Neuronal stem cell (in vitro differentiated cells): ENCODE results near the gene SAPCD1.
A peak's percentile ranks its signal among the peaks of the same experiment; 100 is the strongest.

Source experiments
- DNase-seq: peaks from one replicate; pipeline ENCODE4 v3.0.0-alpha.2; 2013; ENCODE audit warnings: low spot score
- H2AFZ ChIP-seq: one replicate; pipeline ENCODE4 v1.6.1; 2013; ENCODE audit warnings: mild to moderate bottlenecking, low read length, inconsistent platforms
- H2AK5ac ChIP-seq: 2 replicates; pipeline ENCODE4 v1.6.1; 2013; ENCODE audit warnings: low read depth, mild to moderate bottlenecking, inconsistent platforms, low read length, moderate library complexity, mixed read lengths
- H2BK120ac ChIP-seq: 2 replicates; pipeline ENCODE4 v1.6.1; 2013; ENCODE audit warnings: low read depth, mild to moderate bottlenecking, inconsistent platforms, low read length, moderate library complexity, mixed read lengths
- H2BK12ac ChIP-seq: one replicate; pipeline ENCODE4 v1.6.1; 2013; ENCODE audit warnings: low read length, inconsistent platforms
- H2BK15ac ChIP-seq: 2 replicates; pipeline ENCODE4 v1.6.1; 2013; ENCODE audit warnings: mild to moderate bottlenecking, low read length, inconsistent platforms, mixed read lengths
- H2BK5ac ChIP-seq: one replicate; pipeline ENCODE4 v1.6.1; 2013; ENCODE audit warnings: inconsistent platforms, mild to moderate bottlenecking, low read length, moderate library complexity
- H3K14ac ChIP-seq: one replicate; pipeline ENCODE4 v1.6.1; 2013; ENCODE audit warnings: low read length, inconsistent platforms
- H3K18ac ChIP-seq: 2 replicates; pipeline ENCODE4 v1.6.1; 2013; ENCODE audit warnings: low read length, inconsistent platforms
- H3K23ac ChIP-seq: 2 replicates; pipeline ENCODE4 v1.6.1; 2013; ENCODE audit warnings: low read depth, mild to moderate bottlenecking, mixed read lengths, low read length, inconsistent platforms; ENCODE audit not compliant: poor library complexity
- H3K27ac ChIP-seq: replicated peaks from 3 replicates; pipeline ENCODE4 v1.5.1; 2013; ENCODE audit warnings: low read length, inconsistent platforms
- H3K27me3 ChIP-seq, 3 experiments: 2 replicates each; pipeline ENCODE4 v1.6.1; 2013; ENCODE audit warnings: low read length in 3 of 3, mild to moderate bottlenecking in 2 of 3, inconsistent platforms in 1 of 3, low read depth in 1 of 3, mixed read lengths in 1 of 3, moderate library complexity in 1 of 3; ENCODE audit not compliant: control insufficient read depth in 3 of 3, insufficient read depth in 3 of 3
- H3K36me3 ChIP-seq, 2 donors: replicated peaks in 1 of 2; 2 replicates each; pipeline ENCODE4 v1.6.1; 2013; ENCODE audit warnings: low read length in 2 of 2; ENCODE audit not compliant: control insufficient read depth in 2 of 2, insufficient read depth in 2 of 2
- H3K4ac ChIP-seq: 2 replicates; pipeline ENCODE4 v1.6.1; 2013; ENCODE audit warnings: inconsistent platforms, mild to moderate bottlenecking, low read length, moderate library complexity
- H3K4me1 ChIP-seq, 2 donors: 1 replicate in 1 of 2; 2 replicates in 1 of 2; pipeline ENCODE4 v1.6.1; 2013; ENCODE audit warnings: low read length in 2 of 2, low read depth in 1 of 2; ENCODE audit not compliant: control insufficient read depth in 2 of 2, insufficient read depth in 1 of 2
- H3K4me2 ChIP-seq: one replicate; pipeline ENCODE4 v1.6.1; 2013; ENCODE audit warnings: mild to moderate bottlenecking, low read length, inconsistent platforms; ENCODE audit not compliant: insufficient read depth, poor library complexity, severe bottlenecking
- H3K4me3 ChIP-seq, 2 donors: 2 replicates each; pipeline ENCODE4 v1.5.1; 2013; ENCODE audit warnings: low read length in 2 of 2, mild to moderate bottlenecking in 2 of 2, inconsistent platforms in 1 of 2, moderate library complexity in 1 of 2
- H3K79me1 ChIP-seq: one replicate; pipeline ENCODE4 v1.6.1; 2013; ENCODE audit warnings: low read depth, mild to moderate bottlenecking, inconsistent platforms, low read length, moderate library complexity
- H3K9ac ChIP-seq: one replicate; pipeline ENCODE4 v1.6.1; 2013; ENCODE audit warnings: mild to moderate bottlenecking, low read depth, low read length, inconsistent platforms; ENCODE audit not compliant: poor library complexity
- H3K9me3 ChIP-seq, 2 donors: replicated peaks in 1 of 2; 2 replicates each; pipeline versions ENCODE3 to v1.6.1; 2013; ENCODE audit warnings: low read length in 2 of 2, mild to moderate bottlenecking in 2 of 2, inconsistent platforms in 1 of 2, low read depth in 1 of 2, mixed read lengths in 1 of 2, moderate library complexity in 1 of 2; ENCODE audit not compliant: control insufficient read depth in 2 of 2, insufficient read depth in 1 of 2
- H4K8ac ChIP-seq: one replicate; pipeline ENCODE4 v1.6.1; 2013; ENCODE audit warnings: low read depth, mild to moderate bottlenecking, inconsistent platforms, low read length, moderate library complexity
- H4K91ac ChIP-seq: one replicate; pipeline ENCODE4 v1.6.1; 2013; ENCODE audit warnings: low read length, low read depth, mild to moderate bottlenecking, inconsistent platforms; ENCODE audit not compliant: poor library complexity
- WGBS, 2 donors: extraction: QIAGEN DNeasy Blood & Tissue Kit; methylation state at CpG; one replicate each; pipeline ENCODE4 v1.1.7; 2013; ENCODE audit warnings: missing lambda C conversion rate in 2 of 2, mixed read lengths in 1 of 2; ENCODE audit not compliant: insufficient read length in 2 of 2, insufficient replicate concordance in 1 of 2; ENCODE audit errors: extremely low coverage in 2 of 2; 5-methylcytosine and 5-hydroxymethylcytosine counted together

The SAPCD1 gene

DNA sequence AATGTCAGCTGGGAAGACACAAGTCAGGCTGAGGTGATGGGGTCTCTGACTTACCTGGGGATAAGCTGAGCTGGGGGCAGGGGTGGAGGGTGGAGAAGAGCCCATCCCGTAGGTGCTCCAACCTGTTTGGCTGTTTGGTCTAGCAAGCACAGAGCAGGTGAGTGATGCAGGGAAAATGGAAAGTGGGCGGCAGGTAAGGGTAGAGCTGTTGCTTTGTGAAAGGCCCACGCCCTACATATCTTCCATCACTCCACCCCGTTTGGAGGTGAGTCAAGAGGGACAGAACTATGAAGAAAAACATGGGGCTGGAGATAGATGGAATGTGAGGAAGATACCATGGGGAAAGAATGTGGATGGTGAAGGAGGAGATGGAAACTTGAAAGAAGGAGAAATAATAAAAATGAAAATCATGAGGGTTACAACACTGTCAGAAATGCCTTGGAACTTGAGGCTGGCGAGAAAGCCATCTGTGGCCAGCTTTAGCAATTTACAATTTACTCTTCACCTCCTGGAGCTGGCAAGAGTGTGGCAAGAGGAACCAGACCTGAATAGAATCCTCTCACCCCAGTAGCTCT, 42.2 kb upstream of the SAPCD1 start:
- Histone ChIP-seq H2BK5ac (peak overlapping the region; percentile 4), H3K27me3 (peaks cover 0 to 3% (median 0%) of the 10 kb centered on the region in 3 experiments), H4K91ac (no peak overlapping the region), H3K4me3 (peak overlapping the region in 1 of 2 donors; percentile 44), H3K9me3 (no peaks in the 10 kb centered on the region), H2AK5ac (no peak overlapping the region), H3K23ac (no peak overlapping the region), H2AFZ (no peak overlapping the region), H2BK120ac (no peak overlapping the region), H2BK12ac (no peak overlapping the region), H3K36me3 (peaks cover 5 to 8% of the 10 kb centered on the region in 2 donors), H2BK15ac (no peak overlapping the region), H3K27ac (no peak overlapping the region), H3K79me1 (no peaks in the 10 kb centered on the region), H4K8ac (no peak overlapping the region), H3K14ac (no peak overlapping the region), H3K9ac (no peak overlapping the region), H3K4ac (no peak overlapping the region), H3K4me2 (no peak overlapping the region), H3K4me1 (peaks cover 0 to 2% of the 10 kb centered on the region in 2 donors), H3K18ac (no peak overlapping the region)
- no peak for DNase-seq
- WGBS, 2 donors: no CpG with 5 or more reads among the region's 5 CpGs

- H4K91ac ChIP-seq: no peak within 1 kb of the TSS
- no peaks in the 10 kb centered on the region for H3K79me1 ChIP-seq
- peaks cover 14 to 19% of the 10 kb centered on the region in 2 donors for H3K36me3 ChIP-seq
- no peak within 1 kb of the TSS for H3K14ac ChIP-seq
- H3K4me3 ChIP-seq: no peak within 1 kb of the TSS
- H3K23ac ChIP-seq: peak within 1 kb of the TSS; percentile 95
- H3K4me2 ChIP-seq: no peak within 1 kb of the TSS
- no peak within 1 kb of the TSS for H2BK12ac ChIP-seq
- no peak within 1 kb of the TSS for H3K9ac ChIP-seq
- WGBS, 2 donors: no CpG with 5 or more reads among the region's 4 CpGs
- no peaks in the 10 kb centered on the region for H3K9me3 ChIP-seq
- H3K18ac ChIP-seq: no peak within 1 kb of the TSS
- DNase-seq: no peak
- H4K8ac ChIP-seq: no peak within 1 kb of the TSS
- H3K27ac ChIP-seq: no peak within 1 kb of the TSS
- H2BK5ac ChIP-seq: peak within 1 kb of the TSS; percentile 4
- no peak within 1 kb of the TSS for H2AFZ ChIP-seq
- peaks cover 0 to 3% (median 0%) of the 10 kb centered on the region in 3 experiments for H3K27me3 ChIP-seq
- H3K4ac ChIP-seq: no peak within 1 kb of the TSS
- peak within 1 kb of the TSS; percentile 90 for H2BK120ac ChIP-seq
- no peaks in the 10 kb centered on the region for H3K4me1 ChIP-seq
- peak within 1 kb of the TSS; percentile 47 for H2AK5ac ChIP-seq
- H2BK15ac ChIP-seq: no peak within 1 kb of the TSS
These were observed 41.0 kb upstream of the SAPCD1 start, which contains the start of gene LY6G6C for GRCh38 chr6:31721351-31722020. Gene LY6G6C, minus strand, starts transcription at chr6:31721746. Its CDS starts 67 bp downstream, at chr6:31721679.

GRCh38 chr6:31722173-31722572, 40.3 kb upstream of the SAPCD1 start:
- H2BK12ac ChIP-seq: no peak overlapping the region
- H3K9ac ChIP-seq: no peak overlapping the region
- no peak overlapping the region for H2AK5ac ChIP-seq
- no peaks in the 10 kb centered on the region for H3K9me3 ChIP-seq
- no peak overlapping the region for H3K18ac ChIP-seq
- H2AFZ ChIP-seq: no peak overlapping the region
- no peak overlapping the region for H4K8ac ChIP-seq
- H3K4me3 ChIP-seq: no peak overlapping the region
- H3K27me3 ChIP-seq: peaks cover 0 to 3% (median 0%) of the 10 kb centered on the region in 3 experiments
- no peak overlapping the region for H3K27ac ChIP-seq
- H2BK120ac ChIP-seq: no peak overlapping the region
- H3K79me1 ChIP-seq: no peaks in the 10 kb centered on the region
- no peak overlapping the region for H2BK5ac ChIP-seq
- WGBS, 2 donors: no CpG with 5 or more reads among the region's 3 CpGs
- no peaks in the 10 kb centered on the region for H3K4me1 ChIP-seq
- DNase-seq: no peak
- H3K4ac ChIP-seq: no peak overlapping the region
- no peak overlapping the region for H3K14ac ChIP-seq
- no peak overlapping the region for H2BK15ac ChIP-seq
- no peak overlapping the region for H4K91ac ChIP-seq
- peaks cover 19 to 26% of the 10 kb centered on the region in 2 donors for H3K36me3 ChIP-seq
- no peak overlapping the region for H3K4me2 ChIP-seq
- H3K23ac ChIP-seq: peak overlapping the region; percentile 95

- no peak within 1 kb of the TSS for H2AFZ ChIP-seq
- no peak within 1 kb of the TSS for H3K4ac ChIP-seq
- no peaks in the 10 kb centered on the region for H3K9me3 ChIP-seq
- H2BK12ac ChIP-seq: no peak within 1 kb of the TSS
- H2AK5ac ChIP-seq: no peak within 1 kb of the TSS
- peaks cover 4% of the 10 kb centered on the region for H3K79me1 ChIP-seq
- H3K23ac ChIP-seq: peak within 1 kb of the TSS; percentile 95
- H3K18ac ChIP-seq: peak within 1 kb of the TSS; percentile 55
- H3K36me3 ChIP-seq: peaks cover 31 to 39% of the 10 kb centered on the region in 2 donors
- no peak within 1 kb of the TSS for H3K27ac ChIP-seq
- H3K4me3 ChIP-seq: no peak within 1 kb of the TSS
- no peak within 1 kb of the TSS for H3K4me2 ChIP-seq
- no peaks in the 10 kb centered on the region for H3K27me3 ChIP-seq
- no peak within 1 kb of the TSS for H4K91ac ChIP-seq
- H4K8ac ChIP-seq: no peak within 1 kb of the TSS
- H2BK120ac ChIP-seq: no peak within 1 kb of the TSS
- H2BK5ac ChIP-seq: peak within 1 kb of the TSS; percentile 57
- no peak within 1 kb of the TSS for H2BK15ac ChIP-seq
- no peak within 1 kb of the TSS for H3K14ac ChIP-seq
- no peak for DNase-seq
- H3K9ac ChIP-seq: peak within 1 kb of the TSS; percentile 36
- H3K4me1 ChIP-seq: peaks cover 0 to under 1% of the 10 kb centered on the region in 2 donors
- WGBS, 2 donors: no CpG with 5 or more reads among the region's 46 CpGs
These were observed 39.0 kb upstream of the SAPCD1 start, which contains the start of gene MPIG6B for GRCh38 chr6:31723245-31723979. Gene MPIG6B, plus strand, starts transcription at chr6:31723373. Its CDS starts 11 bp downstream, at chr6:31723384.
